WTC11 (cell line): ENCODE data around the gene FOXQ1. TPM values are rescaled to one million over a fixed set of nuclear protein-coding genes. Genes with fewer than 3 reads are reported as not detected.

Source experiments
- ATAC-seq: fragments of 200-7000 bp; cut with Tn5 transposase; 2 replicates; pipeline ENCODE4 v1.10.0; 2021; ENCODE audit warnings: mild to moderate bottlenecking, moderate library complexity
- CTCF ChIA-PET: fragments of 300-600 bp; sonication (Branson Sonifier 250); formaldehyde crosslinking; loops from one replicate; lab custom pipeline; 2021; ENCODE audit warnings: antibody characterized with exemption; lab: Charles Lee
- POLR2A ChIA-PET: fragments of 350-600 bp; sonication (Branson Sonifier 250); formaldehyde crosslinking; loops from one replicate; lab custom pipeline; 2021; ENCODE audit warnings: antibody characterized with exemption; lab: Charles Lee
- DNase-seq: peaks from one replicate; pipeline ENCODE4 v3.0.0; 2021; ENCODE audit warnings: low spot score
- H3K27ac Mint-ChIP-seq: 2 replicates; pipeline ENCODE4 v1.8.0; 2021; ENCODE audit warnings: mixed read lengths
- H3K27me3 Mint-ChIP-seq: 2 replicates; pipeline ENCODE4 v1.8.0; 2021; ENCODE audit warnings: low read depth, mild to moderate bottlenecking, moderate library complexity, mixed read lengths
- H3K36me3 Mint-ChIP-seq: 2 replicates; pipeline ENCODE4 v1.8.0; 2021; ENCODE audit warnings: mixed read lengths
- H3K4me1 Mint-ChIP-seq: 2 replicates; pipeline ENCODE4 v1.8.0; 2022; ENCODE audit warnings: mixed read lengths
- H3K4me3 Mint-ChIP-seq: 2 replicates; pipeline ENCODE4 v1.8.0; 2021; ENCODE audit warnings: mild to moderate bottlenecking, moderate library complexity, mixed read lengths
- H3K9me3 Mint-ChIP-seq: 2 replicates; pipeline ENCODE4 v1.8.0; 2021; ENCODE audit warnings: mixed read lengths
- ATF1 ChIP-seq: sonication (generic); formaldehyde crosslinking; IDR thresholded peaks from 2 replicates; pipeline ENCODE4 v1.8.1; 2023; ENCODE audit warnings: mild to moderate bottlenecking, moderate library complexity, missing genetic modification reagents
- E2F4 ChIP-seq: sonication (generic); formaldehyde crosslinking; IDR thresholded peaks from 2 replicates; pipeline ENCODE4 v1.8.1; 2022; ENCODE audit warnings: low read depth, mild to moderate bottlenecking, moderate library complexity, missing genetic modification reagents, borderline replicate concordance
- HMGA2 ChIP-seq: fragments of 250-450 bp; sonication (Bioruptor Pico); IDR thresholded peaks from 2 replicates; pipeline ENCODE4 v1.4.0; 2021; ENCODE audit warnings: mild to moderate bottlenecking, moderate library complexity
- JAZF1 ChIP-seq: fragments of 250-450 bp; sonication (Bioruptor Pico); IDR thresholded peaks from 2 replicates; pipeline ENCODE4 v1.9.0; 2021; ENCODE audit warnings: moderate library complexity, mild to moderate bottlenecking, inconsistent platforms
- MLX ChIP-seq: sonication (generic); formaldehyde crosslinking; IDR thresholded peaks from 2 replicates; pipeline ENCODE4 v1.8.1; 2023; ENCODE audit warnings: mild to moderate bottlenecking, missing genetic modification reagents, moderate library complexity
- MXD4 ChIP-seq: fragments of 250-450 bp; sonication (Bioruptor Pico); IDR thresholded peaks from 2 replicates; pipeline ENCODE4 v1.8.0; 2021; ENCODE audit warnings: mild to moderate bottlenecking, moderate library complexity, borderline replicate concordance
- NR1H2 ChIP-seq: sonication (generic); formaldehyde crosslinking; IDR thresholded peaks from 2 replicates; pipeline ENCODE4 v1.9.0; 2021; ENCODE audit warnings: mild to moderate bottlenecking, moderate library complexity, missing genetic modification reagents
- TEAD1 ChIP-seq: sonication (generic); formaldehyde crosslinking; IDR thresholded peaks from 2 replicates; pipeline ENCODE4 v1.8.0; 2022; ENCODE audit warnings: mild to moderate bottlenecking, missing genetic modification reagents
- TP53 ChIP-seq: sonication (generic); formaldehyde crosslinking; IDR thresholded peaks from 2 replicates; pipeline ENCODE4 v1.8.1; 2023; ENCODE audit warnings: mild to moderate bottlenecking, missing genetic modification reagents
- ZBTB21 ChIP-seq: sonication (generic); formaldehyde crosslinking; IDR thresholded peaks from 2 replicates; pipeline ENCODE4 v1.8.1; 2023; ENCODE audit warnings: mild to moderate bottlenecking, missing genetic modification reagents, borderline replicate concordance
- ZMAT4 ChIP-seq: fragments of 250-450 bp; sonication (Bioruptor Pico); IDR thresholded peaks from 2 replicates; pipeline ENCODE4 v1.9.0; 2021; ENCODE audit warnings: mild to moderate bottlenecking
- ZNF281 ChIP-seq: sonication (generic); formaldehyde crosslinking; IDR thresholded peaks from 2 replicates; pipeline ENCODE4 v1.8.0; 2023; ENCODE audit warnings: mild to moderate bottlenecking, missing genetic modification reagents
- ZNF416 ChIP-seq: fragments of 250-450 bp; sonication (Bioruptor Pico); IDR thresholded peaks from 2 replicates; pipeline ENCODE4 v1.9.0; 2021; ENCODE audit warnings: mild to moderate bottlenecking, inconsistent platforms
- ZSCAN18 ChIP-seq: fragments of 250-450 bp; sonication (Bioruptor Pico); IDR thresholded peaks from 2 replicates; pipeline ENCODE4 v2.1.2; 2022; ENCODE audit warnings: mild to moderate bottlenecking, moderate library complexity
- total RNA-seq: library from RNA; stranded (reverse); gene quantifications from 3 replicates; pipeline ENCODE4 v1.2.3, GENCODE V29; 2021
- TF ChIP-seq, protein P1 (sequence below): sonication (generic); formaldehyde crosslinking; IDR thresholded peaks from 2 replicates; pipeline ENCODE4 v1.8.0; 2022; ENCODE audit warnings: missing genetic modification reagents
- TF ChIP-seq, protein P2 (sequence below): sonication (generic); formaldehyde crosslinking; conservative IDR thresholded peaks from 2 replicates; pipeline ENCODE4 v1.8.1; 2022; ENCODE audit warnings: mild to moderate bottlenecking, missing genetic modification reagents
- TF ChIP-seq, protein P3 (sequence below): fragments of 200-600 bp; IDR thresholded peaks from 2 replicates; pipeline ENCODE4 v1.8.0; 2022; ENCODE audit warnings: antibody characterized with exemption
- TF ChIP-seq, protein P4 (sequence below): sonication (generic); formaldehyde crosslinking; IDR thresholded peaks from 2 replicates; pipeline ENCODE4 v1.8.1; 2022; ENCODE audit warnings: mild to moderate bottlenecking, missing genetic modification reagents, moderate library complexity, borderline replicate concordance

The FOXQ1 gene
- total RNA-seq, 1 experiment from 2014 or later = 0.35 TPM

DNA sequence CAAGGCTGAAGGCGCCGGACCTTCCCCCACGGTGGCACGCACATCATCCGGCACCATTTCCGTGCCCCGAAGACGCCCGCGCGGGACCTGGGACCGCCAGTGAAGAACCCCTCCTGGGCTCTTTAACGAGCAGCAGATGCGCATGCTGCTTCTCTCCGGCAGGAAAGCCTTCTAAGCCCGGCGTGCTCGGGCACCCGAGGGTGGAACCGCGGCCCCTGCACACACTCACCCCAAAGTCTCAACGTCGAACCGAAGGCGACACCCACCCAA, 240 bp downstream of the FOXQ1 start:
- CTCF ChIA-PET = interaction anchor here (0.6 to 3.9 kb wide), 9 partner anchors 14 to 1530 kb away, joined by 3 to 24 read pairs (median 4); partner anchors contain the start of gene SERPINB1
- peak overlapping the region; percentile 68 for H3K4me3 Mint-ChIP-seq
- peaks cover 33% of the 10 kb centered on the region for H3K4me1 Mint-ChIP-seq
- DNase-seq (no peak), ATAC-seq (no peak)
- H3K27ac Mint-ChIP-seq = no peak overlapping the region
- no peaks in the 10 kb centered on the region for H3K36me3 Mint-ChIP-seq
- H3K9me3 Mint-ChIP-seq = no peaks in the 10 kb centered on the region
- TF ChIP-seq MLX (CRISPR knock-in tag) = no peak
- no peak for TF ChIP-seq NR1H2
- no peak for TF ChIP-seq ZBTB21 (CRISPR knock-in tag)
- no peak for TF ChIP-seq TEAD1 (CRISPR knock-in tag)
- TF ChIP-seq E2F4 (CRISPR knock-in tag) = no peak
- TF ChIP-seq, protein P1, sequence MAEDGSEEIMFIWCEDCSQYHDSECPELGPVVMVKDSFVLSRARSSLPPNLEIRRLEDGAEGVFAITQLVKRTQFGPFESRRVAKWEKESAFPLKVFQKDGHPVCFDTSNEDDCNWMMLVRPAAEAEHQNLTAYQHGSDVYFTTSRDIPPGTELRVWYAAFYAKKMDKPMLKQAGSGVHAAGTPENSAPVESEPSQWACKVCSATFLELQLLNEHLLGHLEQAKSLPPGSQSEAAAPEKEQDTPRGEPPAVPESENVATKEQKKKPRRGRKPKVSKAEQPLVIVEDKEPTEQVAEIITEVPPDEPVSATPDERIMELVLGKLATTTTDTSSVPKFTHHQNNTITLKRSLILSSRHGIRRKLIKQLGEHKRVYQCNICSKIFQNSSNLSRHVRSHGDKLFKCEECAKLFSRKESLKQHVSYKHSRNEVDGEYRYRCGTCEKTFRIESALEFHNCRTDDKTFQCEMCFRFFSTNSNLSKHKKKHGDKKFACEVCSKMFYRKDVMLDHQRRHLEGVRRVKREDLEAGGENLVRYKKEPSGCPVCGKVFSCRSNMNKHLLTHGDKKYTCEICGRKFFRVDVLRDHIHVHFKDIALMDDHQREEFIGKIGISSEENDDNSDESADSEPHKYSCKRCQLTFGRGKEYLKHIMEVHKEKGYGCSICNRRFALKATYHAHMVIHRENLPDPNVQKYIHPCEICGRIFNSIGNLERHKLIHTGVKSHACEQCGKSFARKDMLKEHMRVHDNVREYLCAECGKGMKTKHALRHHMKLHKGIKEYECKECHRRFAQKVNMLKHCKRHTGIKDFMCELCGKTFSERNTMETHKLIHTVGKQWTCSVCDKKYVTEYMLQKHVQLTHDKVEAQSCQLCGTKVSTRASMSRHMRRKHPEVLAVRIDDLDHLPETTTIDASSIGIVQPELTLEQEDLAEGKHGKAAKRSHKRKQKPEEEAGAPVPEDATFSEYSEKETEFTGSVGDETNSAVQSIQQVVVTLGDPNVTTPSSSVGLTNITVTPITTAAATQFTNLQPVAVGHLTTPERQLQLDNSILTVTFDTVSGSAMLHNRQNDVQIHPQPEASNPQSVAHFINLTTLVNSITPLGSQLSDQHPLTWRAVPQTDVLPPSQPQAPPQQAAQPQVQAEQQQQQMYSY (CRISPR knock-in tag) = no peak
- no peak for TF ChIP-seq HMGA2 (CRISPR knock-in tag)
- no peak for TF ChIP-seq ZNF281
- TF ChIP-seq, protein P2, sequence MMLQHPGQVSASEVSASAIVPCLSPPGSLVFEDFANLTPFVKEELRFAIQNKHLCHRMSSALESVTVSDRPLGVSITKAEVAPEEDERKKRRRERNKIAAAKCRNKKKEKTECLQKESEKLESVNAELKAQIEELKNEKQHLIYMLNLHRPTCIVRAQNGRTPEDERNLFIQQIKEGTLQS (CRISPR knock-in tag) = no peak
- TF ChIP-seq ZSCAN18 (CRISPR knock-in tag) = no peak
- peaks cover 92% of the 10 kb centered on the region for H3K27me3 Mint-ChIP-seq
- POLR2A ChIA-PET = interaction anchor here (0.9 kb wide), 1 partner anchor 37 kb away, joined by 3 read pairs; no protein-coding TSS in a partner anchor

DNA sequence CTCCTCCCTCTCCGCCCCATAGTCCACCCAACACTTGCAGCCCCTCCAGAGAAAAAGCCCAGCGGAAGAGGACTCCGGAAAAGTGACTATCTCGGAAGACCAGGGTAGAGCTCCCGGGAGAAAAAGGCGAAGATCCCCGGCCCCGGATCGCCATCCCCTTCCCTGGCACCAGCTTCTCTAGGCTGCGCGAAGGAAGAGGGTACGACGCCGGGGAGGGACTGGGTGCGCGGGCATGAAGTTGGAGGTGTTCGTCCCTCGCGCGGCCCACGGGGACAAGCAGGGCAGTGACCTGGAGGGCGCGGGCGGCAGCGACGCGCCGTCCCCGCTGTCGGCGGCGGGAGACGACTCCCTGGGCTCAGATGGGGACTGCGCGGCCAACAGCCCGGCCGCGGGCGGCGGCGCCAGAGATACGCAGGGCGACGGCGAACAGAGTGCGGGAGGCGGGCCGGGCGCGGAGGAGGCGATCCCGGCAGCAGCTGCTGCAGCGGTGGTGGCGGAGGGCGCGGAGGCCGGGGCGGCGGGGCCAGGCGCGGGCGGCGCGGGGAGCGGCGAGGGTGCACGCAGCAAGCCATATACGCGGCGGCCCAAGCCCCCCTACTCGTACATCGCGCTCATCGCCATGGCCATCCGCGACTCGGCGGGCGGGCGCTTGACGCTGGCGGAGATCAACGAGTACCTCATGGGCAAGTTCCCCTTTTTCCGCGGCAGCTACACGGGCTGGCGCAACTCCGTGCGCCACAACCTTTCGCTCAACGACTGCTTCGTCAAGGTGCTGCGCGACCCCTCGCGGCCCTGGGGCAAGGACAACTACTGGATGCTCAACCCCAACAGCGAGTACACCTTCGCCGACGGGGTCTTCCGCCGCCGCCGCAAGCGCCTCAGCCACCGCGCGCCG, 822 bp downstream of the FOXQ1 start:
- H3K4me3 Mint-ChIP-seq = peak overlapping the region; percentile 68
- DNase-seq = peak; percentile 60
- CTCF ChIA-PET = interaction anchor here (0.6 to 3.9 kb wide), 12 partner anchors 15 to 720 kb away, joined by 3 to 24 read pairs (median 4); no protein-coding TSS in a partner anchor
- peaks cover 90% of the 10 kb centered on the region for H3K27me3 Mint-ChIP-seq
- H3K4me1 Mint-ChIP-seq = peaks cover 33% of the 10 kb centered on the region
- H3K36me3 Mint-ChIP-seq = no peaks in the 10 kb centered on the region
- POLR2A ChIA-PET = interaction anchor here (0.9 kb wide), 1 partner anchor 36 kb away, joined by 3 read pairs; no protein-coding TSS in a partner anchor
- ATAC-seq = peak; percentile 9
- no peak overlapping the region for H3K27ac Mint-ChIP-seq
- no peaks in the 10 kb centered on the region for H3K9me3 Mint-ChIP-seq
- TF ChIP-seq MXD4 (no peak), ATF1 (CRISPR knock-in tag) (no peak), ZNF416 (no peak), NR1H2 (no peak), JAZF1 (CRISPR knock-in tag) (no peak), ZMAT4 (CRISPR knock-in tag) (no peak), TP53 (CRISPR knock-in tag) (no peak), HMGA2 (CRISPR knock-in tag) (no peak)
- TF ChIP-seq, protein P2 (CRISPR knock-in tag) = no peak
- TF ChIP-seq, protein P3, sequence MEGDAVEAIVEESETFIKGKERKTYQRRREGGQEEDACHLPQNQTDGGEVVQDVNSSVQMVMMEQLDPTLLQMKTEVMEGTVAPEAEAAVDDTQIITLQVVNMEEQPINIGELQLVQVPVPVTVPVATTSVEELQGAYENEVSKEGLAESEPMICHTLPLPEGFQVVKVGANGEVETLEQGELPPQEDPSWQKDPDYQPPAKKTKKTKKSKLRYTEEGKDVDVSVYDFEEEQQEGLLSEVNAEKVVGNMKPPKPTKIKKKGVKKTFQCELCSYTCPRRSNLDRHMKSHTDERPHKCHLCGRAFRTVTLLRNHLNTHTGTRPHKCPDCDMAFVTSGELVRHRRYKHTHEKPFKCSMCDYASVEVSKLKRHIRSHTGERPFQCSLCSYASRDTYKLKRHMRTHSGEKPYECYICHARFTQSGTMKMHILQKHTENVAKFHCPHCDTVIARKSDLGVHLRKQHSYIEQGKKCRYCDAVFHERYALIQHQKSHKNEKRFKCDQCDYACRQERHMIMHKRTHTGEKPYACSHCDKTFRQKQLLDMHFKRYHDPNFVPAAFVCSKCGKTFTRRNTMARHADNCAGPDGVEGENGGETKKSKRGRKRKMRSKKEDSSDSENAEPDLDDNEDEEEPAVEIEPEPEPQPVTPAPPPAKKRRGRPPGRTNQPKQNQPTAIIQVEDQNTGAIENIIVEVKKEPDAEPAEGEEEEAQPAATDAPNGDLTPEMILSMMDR = no peak
- TF ChIP-seq, protein P4, sequence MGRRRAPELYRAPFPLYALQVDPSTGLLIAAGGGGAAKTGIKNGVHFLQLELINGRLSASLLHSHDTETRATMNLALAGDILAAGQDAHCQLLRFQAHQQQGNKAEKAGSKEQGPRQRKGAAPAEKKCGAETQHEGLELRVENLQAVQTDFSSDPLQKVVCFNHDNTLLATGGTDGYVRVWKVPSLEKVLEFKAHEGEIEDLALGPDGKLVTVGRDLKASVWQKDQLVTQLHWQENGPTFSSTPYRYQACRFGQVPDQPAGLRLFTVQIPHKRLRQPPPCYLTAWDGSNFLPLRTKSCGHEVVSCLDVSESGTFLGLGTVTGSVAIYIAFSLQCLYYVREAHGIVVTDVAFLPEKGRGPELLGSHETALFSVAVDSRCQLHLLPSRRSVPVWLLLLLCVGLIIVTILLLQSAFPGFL (CRISPR knock-in tag) = no peak
